GM18505 (cell line): ENCODE data around the gene TUBA8.
"Not testable (repeated sequence)": the region's sequence is repeated elsewhere in the genome, so short reads cannot be mapped to it uniquely, and the experiment has no call there.

ENCODE experiments used
- ATAC-seq: cut with Tn5 transposase; IDR thresholded peaks from one replicate; pipeline ENCODE4 v1.9.1; 2021; ENCODE audit not compliant: unreplicated experiment
- POLR2A ChIP-seq: IDR thresholded peaks from 4 replicates; pipeline ENCODE4 v1.6.1; 2011; ENCODE audit warnings: borderline replicate concordance; ENCODE audit not compliant: insufficient read depth, insufficient read length; ENCODE audit errors: extremely low read depth

The TUBA8 gene

GRCh38 chr22:18104566-18104965, 6.0 kb upstream of the TUBA8 start:
- no peak for TF ChIP-seq POLR2A

GRCh38 chr22:18105981-18106380, 4.6 kb upstream of the TUBA8 start:
- ATAC-seq = not testable (repeated sequence)

More at GRCh38 chr22:18104566-18104965, 6.0 kb upstream of the TUBA8 start:
- ATAC-seq = no peak

GRCh38 chr22:18106550-18107341, 3.9 kb upstream of the TUBA8 start:
- ATAC-seq = not testable (repeated sequence)

GRCh38 chr22:18108187-18108586, 2.4 kb upstream of the TUBA8 start:
- ATAC-seq = no peak
- no peak for TF ChIP-seq POLR2A

DNA sequence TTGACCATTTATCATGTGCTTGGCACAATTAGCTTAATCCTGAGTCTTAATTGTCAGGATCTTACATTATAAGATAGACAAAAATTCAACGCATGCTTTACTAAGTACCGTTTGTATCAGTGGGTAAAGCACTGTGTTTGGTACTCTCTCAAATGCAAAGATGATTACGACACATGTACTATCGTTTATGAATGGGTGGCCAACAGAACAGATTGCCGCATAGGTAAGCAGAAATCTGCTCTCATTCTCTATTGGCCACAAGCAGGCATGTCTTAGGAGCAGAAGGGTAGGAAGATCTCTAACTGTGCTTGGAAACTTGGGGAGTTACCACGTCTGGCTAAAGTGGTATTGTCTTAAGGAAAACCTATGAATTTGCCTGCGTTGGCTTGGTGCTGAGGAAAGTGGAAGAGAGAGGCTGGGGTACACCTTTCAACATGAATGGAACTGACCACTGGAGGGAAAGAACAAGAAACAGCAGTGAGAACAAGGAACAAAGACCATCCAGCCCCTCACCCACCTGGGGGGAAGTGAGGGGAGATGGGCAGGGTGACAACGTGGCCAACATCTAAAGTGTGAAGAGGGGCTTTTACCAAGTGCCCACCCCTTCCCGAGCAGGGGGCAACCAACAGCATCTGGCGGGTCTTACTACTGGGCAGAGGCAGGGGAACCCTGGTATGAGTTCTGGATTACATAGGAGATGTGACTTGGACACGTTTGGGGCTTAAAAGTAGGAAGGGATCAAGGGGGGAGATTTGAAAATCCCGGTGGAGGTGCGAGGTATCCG, 1.0 kb upstream of the TUBA8 start:
- TF ChIP-seq POLR2A = no peak
- no peak for ATAC-seq

DNA sequence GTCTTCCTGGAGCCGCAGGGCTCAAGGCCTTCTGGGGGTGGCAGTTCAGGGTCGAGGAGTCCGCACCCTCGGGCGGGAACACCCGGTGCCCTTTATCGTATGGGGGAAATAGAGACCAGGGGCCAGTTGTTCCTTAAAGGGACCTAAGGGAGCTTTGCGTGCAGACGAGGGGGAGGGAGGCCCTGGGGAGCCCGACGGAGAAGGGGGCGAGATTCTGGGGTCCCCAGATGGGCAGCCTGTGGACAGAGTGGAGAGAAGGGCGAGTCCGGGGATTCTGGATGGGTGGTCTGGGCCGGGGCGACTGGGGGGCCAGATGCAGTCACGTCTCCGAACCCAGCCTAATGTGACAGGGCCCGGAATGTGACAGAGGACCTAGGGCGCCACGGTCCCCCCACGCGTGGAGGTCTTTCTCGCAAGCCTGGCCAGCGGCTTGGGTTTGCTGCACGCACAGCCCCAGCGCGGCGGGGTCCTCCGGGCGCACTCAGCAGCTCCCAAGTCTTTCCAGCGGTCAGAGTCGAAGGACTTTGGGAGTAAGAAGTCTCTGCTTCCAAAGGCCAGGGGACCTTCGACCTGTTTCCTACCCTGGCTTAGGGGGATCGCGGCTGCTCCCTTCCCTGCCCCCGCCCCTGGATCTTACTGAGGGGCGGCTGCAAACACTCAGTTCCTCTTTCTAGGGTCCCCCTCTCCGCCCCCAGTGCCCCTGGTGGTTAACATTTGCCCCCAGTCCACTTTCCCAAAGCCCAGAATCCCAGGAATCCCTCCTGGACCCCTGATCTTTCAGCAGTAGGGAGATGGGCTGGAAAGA, 547 bp downstream of the TUBA8 start:
- TF ChIP-seq POLR2A = no peak
- no peak for ATAC-seq

DNA sequence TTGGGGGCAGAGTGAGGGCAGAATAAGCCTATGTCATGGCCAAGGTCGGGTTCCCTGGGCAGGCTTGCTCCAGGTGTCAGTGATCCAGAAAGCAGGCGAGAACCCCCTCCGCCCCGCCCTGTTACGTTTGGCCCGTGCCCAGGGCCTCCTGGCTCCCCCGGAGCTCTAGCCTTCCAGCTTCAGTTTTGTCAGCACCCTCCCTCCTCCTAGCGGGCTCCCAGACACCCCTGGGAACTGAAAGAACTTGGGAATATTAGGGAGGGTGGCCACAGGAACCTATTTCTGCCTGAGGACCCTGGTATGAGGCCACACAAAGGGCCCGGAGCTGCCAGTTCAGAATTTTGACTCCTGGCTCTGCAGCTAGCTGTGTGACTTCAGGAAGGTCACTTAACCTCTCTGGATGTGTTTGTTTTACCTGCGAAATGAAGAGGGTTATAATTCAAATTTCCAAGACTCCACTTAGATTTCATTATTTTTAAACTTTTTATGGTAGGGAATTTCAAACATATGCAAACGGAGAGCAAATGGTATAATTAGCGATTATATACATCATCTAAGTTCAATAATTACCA, 1.2 kb downstream of the TUBA8 start:
- TF ChIP-seq POLR2A = no peak
- ATAC-seq = no peak

- TF ChIP-seq POLR2A = no peak
- no peak for ATAC-seq
Measured at GRCh38 chr22:18112440-18112839, 1.8 kb downstream of the TUBA8 start.

- ATAC-seq = no peak
- TF ChIP-seq POLR2A = no peak
Measured at GRCh38 chr22:18113680-18114394, 3.2 kb downstream of the TUBA8 start.

DNA sequence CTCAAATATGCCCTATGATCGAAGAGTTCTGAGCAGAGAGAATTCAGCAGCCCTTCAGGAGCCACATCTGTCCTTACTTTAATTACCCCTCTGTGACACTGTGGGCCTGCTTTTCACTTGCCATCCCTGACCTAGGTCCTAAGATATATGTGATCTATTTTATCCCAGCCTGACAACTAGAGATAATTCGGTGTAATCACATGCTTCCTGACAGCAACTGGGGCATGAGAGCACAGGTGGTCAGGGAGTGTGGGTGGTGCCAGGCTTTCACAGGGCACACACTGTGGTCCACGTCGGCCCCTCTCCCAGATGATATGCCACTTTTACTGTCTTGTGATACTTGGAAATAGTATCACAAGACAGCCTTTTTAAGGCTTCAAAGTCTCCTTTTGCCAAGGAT, 3.9 kb downstream of the TUBA8 start:
- ATAC-seq = no peak
- no peak for TF ChIP-seq POLR2A

DNA sequence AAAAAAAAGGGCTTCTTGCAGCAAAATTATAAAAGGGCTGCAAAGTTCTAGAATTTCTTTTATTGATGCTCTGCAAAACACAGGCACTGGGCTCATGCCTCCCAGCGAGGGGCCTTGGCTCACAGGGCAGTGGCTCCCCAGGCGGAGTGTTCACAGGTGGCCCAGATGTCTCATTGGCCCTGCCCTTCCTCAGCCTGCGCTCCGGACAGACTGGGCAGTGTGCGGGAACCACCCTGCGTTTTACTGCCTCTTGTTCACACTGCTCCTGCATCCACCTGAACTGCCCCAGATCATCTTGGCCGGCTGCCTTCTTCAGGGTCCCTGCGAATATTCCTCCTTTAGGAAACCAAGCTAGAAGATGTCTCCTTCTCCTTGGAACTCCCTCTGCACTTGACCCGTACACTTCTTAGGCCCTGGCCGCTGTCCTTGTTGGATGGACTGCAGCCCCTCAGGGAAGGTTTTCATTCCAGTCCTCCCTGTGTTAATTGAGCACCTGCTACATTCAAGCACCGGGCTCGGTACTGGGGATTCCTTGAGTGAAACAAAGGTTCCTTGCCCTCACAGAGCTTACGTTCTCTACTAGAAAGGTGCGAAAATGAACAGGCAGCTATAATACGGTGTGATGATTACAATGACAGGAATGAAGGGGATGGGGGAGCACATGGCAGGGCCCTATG, 4.5 kb downstream of the TUBA8 start:
- ATAC-seq = no peak
- no peak for TF ChIP-seq POLR2A

- no peak for TF ChIP-seq POLR2A
- ATAC-seq = no peak
Measured at GRCh38 chr22:18115906-18116371, 5.3 kb downstream of the TUBA8 start.
